HG02678 (cell line): ENCODE results near the gene CCDC182.

Source experiments
- ATAC-seq: cut with Tn5 transposase; IDR thresholded peaks from one replicate; pipeline ENCODE4 v1.9.1; 2021; ENCODE audit warnings: mild to moderate bottlenecking, moderate library complexity; ENCODE audit not compliant: unreplicated experiment

Gene CCDC182

DNA sequence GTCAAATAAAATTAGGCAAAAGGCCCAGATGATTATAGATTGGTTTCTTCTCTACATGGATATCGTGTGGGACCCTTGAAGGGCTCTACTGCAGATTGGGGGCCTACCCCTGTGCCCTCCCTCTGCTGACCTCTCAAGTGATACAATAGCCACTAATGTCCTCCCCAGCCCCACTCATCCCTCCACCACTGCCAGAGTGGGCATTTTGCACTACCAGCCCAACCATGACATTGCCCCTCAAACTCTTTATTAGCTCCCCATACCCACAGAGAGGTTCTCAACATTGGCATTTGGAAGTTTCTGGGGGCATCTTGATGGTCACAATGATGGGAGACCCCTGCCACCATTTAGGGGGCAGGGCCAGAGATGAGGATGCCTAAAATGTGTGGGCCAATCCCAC is 41.8 kb downstream of the CCDC182 start:
- no peak for ATAC-seq

DNA sequence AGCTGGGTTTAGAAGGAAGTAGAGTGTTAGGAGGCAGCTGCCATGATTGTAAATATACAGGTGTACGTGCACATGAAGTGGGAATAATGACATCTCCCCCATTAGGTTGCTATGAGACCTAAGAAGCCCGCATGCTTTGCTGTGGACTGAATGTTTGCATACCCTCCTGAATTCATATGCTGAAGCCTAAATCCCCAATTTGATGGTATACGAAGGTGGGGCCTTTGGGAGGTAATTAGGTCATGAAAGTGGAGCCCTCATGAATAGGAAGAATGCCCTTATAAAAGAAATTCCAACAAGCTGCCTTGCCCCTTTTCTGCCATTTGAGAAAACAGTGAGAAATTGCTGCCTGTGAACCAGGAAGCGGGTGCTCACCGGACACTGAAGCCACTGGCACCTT is 44.0 kb downstream of the CCDC182 start:
- ATAC-seq: no peak

DNA sequence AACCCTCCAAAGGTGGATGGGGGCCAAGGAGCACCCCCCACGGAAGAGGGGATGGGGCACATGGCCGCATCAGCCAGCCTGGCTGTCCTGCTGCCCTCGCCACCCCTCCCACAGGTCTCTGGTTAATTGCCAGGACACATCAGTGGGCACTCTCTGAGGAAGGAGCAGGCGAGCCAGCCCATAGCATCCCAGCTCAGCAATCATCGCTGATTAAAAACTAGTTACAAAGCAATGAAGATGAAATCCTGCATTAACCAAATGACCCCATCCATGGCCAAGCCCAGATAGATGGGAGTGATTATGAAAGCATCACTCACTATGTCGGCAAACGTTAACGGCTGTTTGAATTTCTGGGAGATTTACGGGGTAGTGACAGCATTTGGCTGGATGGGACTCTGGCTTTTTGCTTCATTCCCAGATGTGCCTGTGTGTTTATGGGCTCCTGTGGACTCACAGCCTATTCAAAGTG is 45.3 kb downstream of the CCDC182 start:
- ATAC-seq: no peak

DNA sequence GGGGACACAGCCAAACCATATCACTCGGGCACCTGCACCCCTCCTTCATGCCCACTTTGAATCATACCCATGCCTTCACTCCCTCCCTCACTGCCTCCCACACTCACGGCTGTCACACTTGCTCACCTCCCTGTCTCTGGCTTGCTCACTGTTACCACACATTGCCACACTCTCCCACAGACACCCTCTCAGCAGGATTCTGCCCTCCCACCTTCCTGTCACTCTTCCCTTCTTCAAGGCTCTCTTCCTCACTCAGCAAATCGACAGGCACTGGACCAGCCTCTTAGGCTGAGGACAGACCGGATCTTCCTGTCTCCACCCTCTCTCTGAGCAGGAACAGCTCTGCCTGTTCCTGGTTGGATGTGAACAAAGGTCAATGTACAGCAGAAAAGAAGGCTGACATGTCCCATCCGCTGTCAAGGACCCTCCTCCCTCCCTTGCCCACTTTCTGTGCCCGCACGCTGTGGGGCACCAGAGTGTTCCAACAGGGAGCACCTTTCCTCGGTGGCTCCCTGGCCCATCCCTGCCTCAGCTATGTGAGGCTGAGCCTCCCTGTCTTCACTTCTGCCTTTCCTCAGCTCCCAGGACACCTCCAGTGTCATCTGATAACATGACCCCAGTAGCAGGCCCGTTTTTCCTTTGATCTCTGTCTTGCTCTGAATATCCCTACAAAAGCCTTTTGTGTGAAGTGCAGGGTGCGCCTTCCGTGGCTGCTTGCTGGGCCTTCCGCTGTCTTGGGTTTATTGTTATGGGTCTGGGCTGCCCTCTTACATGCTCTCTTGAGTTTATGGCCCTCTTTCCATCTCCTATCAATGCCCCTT is 47.0 kb downstream of the CCDC182 start:
- no peak for ATAC-seq

DNA sequence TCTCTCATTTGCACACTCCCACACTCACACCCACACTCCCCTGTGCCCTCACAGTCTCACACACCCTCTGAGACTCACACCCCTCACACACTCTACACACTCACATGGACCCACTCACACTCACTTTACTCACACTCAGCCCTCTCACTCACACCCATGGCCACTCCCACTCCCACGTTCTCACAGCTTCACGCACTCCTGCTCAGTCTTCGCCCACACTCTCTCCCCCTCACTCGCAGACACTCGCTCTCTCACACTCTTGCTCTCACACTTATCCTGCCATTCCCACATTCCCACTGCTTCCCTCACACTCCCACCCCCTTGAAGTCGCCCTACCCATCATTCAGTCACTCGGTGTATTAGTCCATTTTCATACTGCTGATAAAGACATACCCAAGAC is 47.9 kb downstream of the CCDC182 start:
- ATAC-seq: no peak

DNA sequence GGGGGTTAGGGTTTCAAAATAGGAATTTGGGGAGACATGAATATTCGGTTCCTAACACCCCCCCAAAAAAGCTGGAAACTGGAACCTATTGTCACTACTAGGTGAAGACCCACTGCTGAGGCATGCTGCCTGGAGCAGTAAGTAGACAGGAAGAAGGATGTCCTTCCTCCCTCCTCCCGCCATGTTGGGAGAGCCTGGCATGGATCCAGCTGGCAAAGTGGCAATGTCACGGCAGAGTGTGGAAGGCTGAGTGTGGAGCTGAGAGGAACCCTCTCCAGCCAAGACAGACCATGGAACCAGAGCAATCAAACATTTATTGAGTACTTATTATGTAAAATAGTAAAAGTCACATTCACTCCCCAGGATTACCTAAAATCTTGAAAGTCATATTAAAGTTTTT is 49.0 kb downstream of the CCDC182 start:
- ATAC-seq: no peak
